DOHH2 (cell line): ENCODE measurements around the gene DCLRE1B.
A peak's percentile ranks its signal among the peaks of the same experiment; 100 is the strongest.

ENCODE experiments used
- H3F3A ChIP-seq: fragments of 200-600 bp; sonication (generic), shearing (Covaris generic); 2 replicates; pipeline ENCODE4 v1.6.0; 2016; ENCODE audit warnings: antibody characterized with exemption, mild to moderate bottlenecking; ENCODE audit not compliant: control insufficient read depth, insufficient read depth
- H3K27ac ChIP-seq: fragments of 200-600 bp; sonication (generic); 2 replicates; pipeline ENCODE4 v1.5.1; 2014; ENCODE audit warnings: low read depth, mild to moderate bottlenecking, low read length, moderate library complexity
- H3K27me3 ChIP-seq: fragments of 200-600 bp; sonication (generic); 2 replicates; pipeline ENCODE4 v1.6.1; 2014; ENCODE audit warnings: mild to moderate bottlenecking, low read length, mixed read lengths; ENCODE audit not compliant: control insufficient read depth
- H3K36me3 ChIP-seq: fragments of 200-600 bp; sonication (generic); 2 replicates; pipeline ENCODE4 v1.6.1; 2014; ENCODE audit warnings: mild to moderate bottlenecking, low read length, moderate library complexity, mixed read lengths; ENCODE audit not compliant: control insufficient read depth
- H3K4me1 ChIP-seq: fragments of 200-600 bp; sonication (generic); 2 replicates; pipeline ENCODE4 v1.6.1; 2014; ENCODE audit warnings: mild to moderate bottlenecking, low read length, mixed read lengths; ENCODE audit not compliant: control insufficient read depth
- H3K4me2 ChIP-seq: fragments of 200-600 bp; sonication (generic); 2 replicates; pipeline ENCODE4 v1.6.0; 2014; ENCODE audit warnings: mild to moderate bottlenecking, low read length, moderate library complexity
- H3K4me3 ChIP-seq: fragments of 200-600 bp; sonication (generic); 2 replicates; pipeline ENCODE4 v1.5.1; 2014; ENCODE audit warnings: mild to moderate bottlenecking, low read length, mixed read lengths
- H3K79me2 ChIP-seq: fragments of 200-600 bp; sonication (generic); 2 replicates; pipeline ENCODE4 v1.6.1; 2014; ENCODE audit warnings: mild to moderate bottlenecking, low read length, mixed read lengths; ENCODE audit not compliant: control insufficient read depth
- H3K9me2 ChIP-seq: fragments of 200-600 bp; sonication (generic); replicated peaks from 2 replicates; pipeline ENCODE4 v1.6.1; 2014; ENCODE audit warnings: mild to moderate bottlenecking, low read length, mixed read lengths; ENCODE audit not compliant: control insufficient read depth
- H3K9me3 ChIP-seq: fragments of 200-600 bp; sonication (generic); 2 replicates; pipeline ENCODE4 v1.6.1; 2014; ENCODE audit warnings: antibody characterized with exemption, low read length, mixed read lengths; ENCODE audit not compliant: control insufficient read depth, insufficient read depth
- H4K20me1 ChIP-seq: fragments of 200-600 bp; sonication (generic); 2 replicates; pipeline ENCODE4 v1.6.0; 2014; ENCODE audit warnings: low read depth, mild to moderate bottlenecking, antibody characterized with exemption, low read length, moderate library complexity; ENCODE audit not compliant: control insufficient read depth, insufficient read depth
- EZH2phosphoT487 ChIP-seq: fragments of 200-600 bp; sonication (generic); IDR thresholded peaks from 2 replicates; pipeline ENCODE4 v1.6.1; 2017; ENCODE audit warnings: borderline replicate concordance, mild to moderate bottlenecking, antibody characterized with exemption, low read length, moderate library complexity, mixed read lengths
- TF ChIP-seq, protein P1 (sequence below): fragments of 200-600 bp; sonication (generic); IDR thresholded peaks from one replicate; pipeline ENCODE4 v1.5.1; 2014; ENCODE audit warnings: antibody characterized with exemption, mild to moderate bottlenecking, low read depth, low read length; ENCODE audit not compliant: poor library complexity, severe bottlenecking

The DCLRE1B gene

DNA sequence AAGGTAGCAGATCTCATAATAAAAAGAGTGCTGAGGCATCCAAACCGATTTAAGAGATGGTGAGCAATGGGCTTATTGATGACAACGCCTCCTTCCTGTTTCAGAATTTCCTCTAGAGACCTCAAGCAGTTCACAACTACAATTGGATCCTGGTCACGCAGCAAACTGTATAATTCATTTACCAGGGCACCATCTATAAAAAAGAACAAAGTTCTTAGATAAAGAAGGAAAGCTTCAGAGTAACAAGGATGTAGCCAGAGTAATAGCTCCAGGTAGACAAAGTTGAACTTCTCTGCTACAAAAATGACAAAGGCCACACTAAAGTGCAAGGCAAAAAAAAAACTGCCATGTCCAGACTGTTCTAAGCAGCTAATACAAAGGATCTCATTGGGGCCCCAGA lies 3.9 kb upstream of the DCLRE1B start:
- Histone ChIP-seq H3K79me2 (peaks cover 47% of the 10 kb centered on the region), H3K9me3 (no peaks in the 10 kb centered on the region), H3K9me2 (no peaks in the 10 kb centered on the region), H3K27ac (no peak overlapping the region), H3K36me3 (peaks cover 75% of the 10 kb centered on the region), H3K27me3 (no peaks in the 10 kb centered on the region), H3K4me3 (no peak overlapping the region), H3K4me1 (peaks cover 18% of the 10 kb centered on the region), H3F3A (no peaks in the 10 kb centered on the region), H3K4me2 (no peak overlapping the region), H4K20me1 (no peaks in the 10 kb centered on the region)
- no peak for TF ChIP-seq EZH2phosphoT487
- TF ChIP-seq, protein P1, sequence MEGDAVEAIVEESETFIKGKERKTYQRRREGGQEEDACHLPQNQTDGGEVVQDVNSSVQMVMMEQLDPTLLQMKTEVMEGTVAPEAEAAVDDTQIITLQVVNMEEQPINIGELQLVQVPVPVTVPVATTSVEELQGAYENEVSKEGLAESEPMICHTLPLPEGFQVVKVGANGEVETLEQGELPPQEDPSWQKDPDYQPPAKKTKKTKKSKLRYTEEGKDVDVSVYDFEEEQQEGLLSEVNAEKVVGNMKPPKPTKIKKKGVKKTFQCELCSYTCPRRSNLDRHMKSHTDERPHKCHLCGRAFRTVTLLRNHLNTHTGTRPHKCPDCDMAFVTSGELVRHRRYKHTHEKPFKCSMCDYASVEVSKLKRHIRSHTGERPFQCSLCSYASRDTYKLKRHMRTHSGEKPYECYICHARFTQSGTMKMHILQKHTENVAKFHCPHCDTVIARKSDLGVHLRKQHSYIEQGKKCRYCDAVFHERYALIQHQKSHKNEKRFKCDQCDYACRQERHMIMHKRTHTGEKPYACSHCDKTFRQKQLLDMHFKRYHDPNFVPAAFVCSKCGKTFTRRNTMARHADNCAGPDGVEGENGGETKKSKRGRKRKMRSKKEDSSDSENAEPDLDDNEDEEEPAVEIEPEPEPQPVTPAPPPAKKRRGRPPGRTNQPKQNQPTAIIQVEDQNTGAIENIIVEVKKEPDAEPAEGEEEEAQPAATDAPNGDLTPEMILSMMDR = no peak

DNA sequence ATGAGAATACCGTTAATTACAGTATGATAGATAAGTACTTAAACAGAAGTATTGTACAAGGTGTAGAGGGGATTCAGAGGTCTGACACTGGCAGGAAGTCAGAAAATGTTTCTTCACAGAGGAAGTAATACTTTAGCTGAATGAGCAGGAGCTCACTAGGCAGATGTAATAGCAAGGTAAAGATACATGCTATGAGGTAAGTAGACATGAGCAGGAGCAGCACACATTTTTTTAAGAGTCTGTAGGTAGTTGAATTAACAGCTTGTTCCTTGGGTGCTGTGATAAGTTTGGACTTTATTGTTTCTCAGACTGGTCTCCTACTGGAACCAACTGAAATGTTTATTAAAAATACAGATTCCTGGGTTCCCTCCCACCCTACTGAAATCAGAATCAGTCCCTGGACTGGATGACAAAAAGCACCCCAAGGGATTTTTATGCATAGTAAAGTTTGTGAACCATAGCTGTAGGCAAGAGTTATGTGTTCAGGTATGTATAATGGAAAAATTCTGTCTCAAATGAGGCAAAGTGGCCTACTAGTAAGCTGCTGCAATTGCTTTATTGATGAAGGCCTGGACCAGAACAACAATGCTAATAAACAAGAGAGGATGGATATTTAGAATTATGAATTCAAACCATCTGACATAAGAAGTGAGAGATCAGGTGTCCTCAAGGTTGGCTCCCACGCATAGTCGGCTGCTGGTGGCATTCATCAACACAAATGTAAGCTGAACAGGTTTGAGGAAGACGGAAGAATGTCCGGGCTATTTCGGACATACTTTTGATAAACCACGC lies 1.4 kb upstream of the DCLRE1B start:
- H3K4me3 ChIP-seq = peak overlapping the region; percentile 82
- H3K36me3 ChIP-seq = peaks cover 72% of the 10 kb centered on the region

DNA sequence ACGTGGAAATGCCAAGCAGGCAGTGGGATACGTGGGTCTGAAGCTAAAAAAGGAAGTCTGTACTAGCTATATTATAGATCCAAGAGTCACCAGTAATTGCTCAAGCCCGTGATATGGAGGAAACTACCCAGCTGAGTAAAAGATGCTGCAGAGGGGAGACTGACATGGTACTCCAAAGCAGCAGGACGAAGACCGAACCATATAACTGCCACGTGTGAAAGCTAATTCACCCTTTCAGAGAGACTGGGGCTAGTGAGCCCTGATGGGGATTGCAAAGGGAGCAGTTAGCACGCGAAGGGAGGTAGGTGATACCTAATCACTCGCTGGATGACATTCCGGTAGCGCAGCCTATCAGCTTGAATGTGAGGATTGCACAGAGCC lies 843 bp upstream of the DCLRE1B start:
- Histone ChIP-seq H3K9me3 (no peaks in the 10 kb centered on the region), H4K20me1 (no peaks in the 10 kb centered on the region), H3K4me3 (peak overlapping the region; percentile 82), H3K27me3 (no peaks in the 10 kb centered on the region), H3F3A (no peaks in the 10 kb centered on the region), H3K9me2 (no peaks in the 10 kb centered on the region), H3K4me2 (peak overlapping the region; percentile 58), H3K27ac (peak overlapping the region; percentile 67), H3K79me2 (peaks cover 64% of the 10 kb centered on the region), H3K4me1 (peaks cover 26% of the 10 kb centered on the region), H3K36me3 (peaks cover 71% of the 10 kb centered on the region)
- TF ChIP-seq, protein P1 = no peak
- TF ChIP-seq EZH2phosphoT487 = no peak

More for the DNA sequence above, 1.4 kb upstream of the DCLRE1B start:
- peak overlapping the region; percentile 58 for H3K4me2 ChIP-seq
- H3K9me3 ChIP-seq = no peaks in the 10 kb centered on the region
- H3F3A ChIP-seq = no peaks in the 10 kb centered on the region
- H4K20me1 ChIP-seq = no peaks in the 10 kb centered on the region
- H3K79me2 ChIP-seq = peaks cover 64% of the 10 kb centered on the region
- H3K27me3 ChIP-seq = no peaks in the 10 kb centered on the region
- no peak for TF ChIP-seq EZH2phosphoT487
- TF ChIP-seq, protein P1 = no peak
- peak overlapping the region; percentile 67 for H3K27ac ChIP-seq
- no peaks in the 10 kb centered on the region for H3K9me2 ChIP-seq
- H3K4me1 ChIP-seq = peaks cover 26% of the 10 kb centered on the region
